ENCODE results near the gene TIMD4.

The TIMD4 gene

DNA sequence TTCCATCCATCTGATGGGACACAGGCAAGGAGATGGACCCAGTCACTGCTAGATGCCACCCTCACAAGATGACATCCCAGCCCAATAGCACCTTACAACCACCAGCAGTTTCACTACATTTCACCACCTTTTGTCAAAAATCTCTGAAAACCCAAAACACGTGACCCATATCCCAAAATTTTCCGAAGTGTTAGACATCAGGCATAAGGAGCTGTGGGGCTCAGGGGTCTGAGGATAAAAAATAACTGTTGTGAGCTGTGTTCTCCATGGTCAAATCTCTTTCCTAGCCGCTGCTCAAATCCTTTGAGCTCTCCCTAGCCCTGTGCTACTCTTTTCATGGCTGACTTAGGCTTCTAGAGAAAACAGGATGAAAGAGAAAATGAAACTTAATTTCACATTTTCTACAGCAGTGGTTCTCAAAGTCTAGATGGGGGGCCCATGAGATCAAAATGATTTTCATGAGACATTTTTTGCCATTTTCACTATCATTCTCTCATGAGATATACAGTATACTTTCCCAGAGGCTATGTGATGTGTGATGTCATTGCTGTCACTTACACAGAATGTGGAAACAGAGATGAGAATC, 40.7 kb downstream of the TIMD4 start:
- DNase-seq (ENCODE audit: low read depth) = no peak

DNA sequence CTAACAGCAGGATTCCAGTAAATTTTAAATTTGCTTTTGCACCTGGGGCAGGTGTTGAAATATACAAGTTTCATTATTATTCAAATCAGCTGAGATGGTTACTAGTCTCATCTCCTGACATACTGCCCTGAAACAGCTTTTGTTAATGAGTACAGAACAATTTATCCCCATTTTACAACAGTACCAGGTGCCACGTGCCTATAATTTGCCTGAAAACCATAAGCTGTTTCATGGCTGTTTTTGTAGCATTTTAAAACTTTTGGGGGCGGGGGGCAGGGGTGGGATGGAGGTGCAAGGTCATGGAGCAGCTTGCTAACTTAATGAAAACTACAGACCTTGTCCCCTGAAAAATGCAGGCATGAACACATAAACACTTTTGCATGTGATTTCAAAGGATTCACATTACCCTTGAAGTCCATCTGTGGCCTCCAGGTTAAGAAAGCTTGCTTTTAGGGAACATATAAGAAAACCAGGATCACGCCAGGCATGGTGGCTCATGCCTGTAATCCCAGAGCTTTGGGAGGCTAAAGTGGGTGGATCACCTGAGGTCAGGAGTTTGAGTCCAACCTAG, 42.1 kb downstream of the TIMD4 start:
- no peak for DNase-seq (ENCODE audit: low read depth)

GRCh38 chr5:156920042-156920860, 42.8 kb downstream of the TIMD4 start:
- no peak for DNase-seq (ENCODE audit: low read depth)

- DNase-seq (ENCODE audit: low read depth) = no peak
These were observed 44.6 kb downstream of the TIMD4 start for GRCh38 chr5:156918311-156918845.

DNA sequence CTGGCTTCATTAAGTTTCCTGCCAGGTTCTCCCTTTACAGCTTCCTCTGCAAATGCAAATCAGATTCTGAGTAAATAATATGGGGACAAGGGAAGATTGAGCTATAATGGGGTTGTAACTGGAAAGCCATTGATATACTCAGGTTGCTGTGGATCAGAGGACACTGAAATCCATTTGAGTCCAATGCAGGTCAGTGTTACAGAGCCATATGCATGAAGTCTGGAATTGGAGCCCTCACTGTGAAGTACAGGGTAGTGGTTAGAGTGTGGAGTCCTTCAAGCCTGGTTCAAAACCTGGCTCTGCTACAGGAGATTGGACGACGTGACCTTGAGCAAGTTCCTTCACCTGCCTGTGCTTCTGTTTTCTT, 48.7 kb downstream of the TIMD4 start:
- no peak for DNase-seq (ENCODE audit: low read depth)

DNA sequence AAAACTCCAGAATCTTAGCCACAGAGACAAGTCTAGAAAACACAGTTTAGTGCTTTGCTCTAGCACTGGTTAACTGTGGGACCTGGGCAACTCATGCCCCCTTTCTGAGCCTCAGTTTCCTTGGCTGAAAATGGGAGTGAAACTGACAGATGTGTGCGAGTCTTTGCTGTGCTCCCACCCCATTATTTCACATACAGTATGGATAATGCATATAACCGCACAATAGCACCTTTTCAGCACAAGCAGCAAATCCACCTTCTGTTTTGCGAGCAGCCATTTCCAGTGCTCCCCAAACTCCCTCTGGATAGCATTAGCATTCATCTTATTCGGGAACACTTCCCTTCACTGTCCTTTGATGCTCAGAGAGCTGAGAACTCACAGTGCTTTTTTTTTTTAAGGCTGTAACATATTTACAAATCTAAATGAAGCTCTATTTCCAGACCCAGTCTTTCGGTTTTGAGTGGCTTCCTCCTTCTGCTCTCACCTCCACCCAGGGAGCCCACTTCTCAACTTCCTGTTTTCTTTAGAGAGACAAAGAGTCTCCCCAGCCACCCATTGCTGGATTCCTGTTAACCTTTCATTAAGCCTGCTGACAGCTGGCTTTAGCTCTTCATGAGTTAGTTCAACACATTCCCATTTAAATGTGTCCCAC, 49.2 kb downstream of the TIMD4 start:
- no peak for DNase-seq (ENCODE audit: low read depth)

- no peak for DNase-seq (ENCODE audit: low read depth)
These were observed 49.7 kb downstream of the TIMD4 start for GRCh38 chr5:156913355-156913718.

- DNase-seq (ENCODE audit: low read depth) = no peak
These were observed 50.2 kb downstream of the TIMD4 start for GRCh38 chr5:156912869-156913268.

- no peak for DNase-seq (ENCODE audit: low read depth)
These were observed 53.8 kb downstream of the TIMD4 start for GRCh38 chr5:156909180-156909579.

- no peak for DNase-seq (ENCODE audit: low read depth)
These were observed 55.4 kb downstream of the TIMD4 start for GRCh38 chr5:156907667-156908066.

DNA sequence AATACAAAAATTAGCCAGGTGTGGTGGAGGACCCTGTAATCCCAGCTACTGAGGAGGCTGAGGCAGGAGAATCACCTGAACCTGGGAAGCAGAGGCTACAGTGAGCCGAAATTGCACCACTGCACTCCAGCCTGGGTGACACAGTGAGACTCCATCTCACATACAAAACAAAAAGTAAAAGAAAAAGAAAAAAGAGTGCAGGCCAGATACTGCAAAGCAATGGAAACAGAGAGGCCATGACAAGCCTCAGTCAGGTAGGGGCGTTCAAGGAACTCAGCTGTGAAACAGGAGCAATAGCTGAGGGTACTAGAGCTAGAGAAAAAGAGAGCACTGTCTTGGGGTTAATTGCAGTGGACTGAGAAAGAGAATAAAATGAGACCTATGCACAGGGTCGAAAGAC, 56.2 kb downstream of the TIMD4 start:
- no peak for DNase-seq (ENCODE audit: low read depth)

DNA sequence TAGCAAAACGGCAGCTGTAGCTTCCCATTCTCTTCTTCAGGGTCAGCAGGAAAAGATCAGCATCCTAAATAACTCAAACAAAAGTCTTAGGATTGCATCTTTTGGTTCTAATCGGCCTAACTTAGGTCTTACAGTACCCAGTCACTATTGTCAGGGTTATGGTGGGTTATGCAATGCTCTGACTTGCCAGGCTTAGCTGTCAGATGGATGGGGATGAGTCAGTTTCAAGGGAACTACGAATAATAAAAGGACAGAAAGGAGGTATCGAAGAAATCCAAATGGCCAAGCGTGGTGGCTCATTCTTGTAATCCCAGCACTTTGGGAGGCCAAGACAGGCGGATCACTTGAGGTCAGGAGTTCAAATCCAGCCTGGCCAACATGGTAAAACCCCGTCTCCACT, 66.5 kb downstream of the TIMD4 start:
- DNase-seq (ENCODE audit: low read depth) = no peak

DNA sequence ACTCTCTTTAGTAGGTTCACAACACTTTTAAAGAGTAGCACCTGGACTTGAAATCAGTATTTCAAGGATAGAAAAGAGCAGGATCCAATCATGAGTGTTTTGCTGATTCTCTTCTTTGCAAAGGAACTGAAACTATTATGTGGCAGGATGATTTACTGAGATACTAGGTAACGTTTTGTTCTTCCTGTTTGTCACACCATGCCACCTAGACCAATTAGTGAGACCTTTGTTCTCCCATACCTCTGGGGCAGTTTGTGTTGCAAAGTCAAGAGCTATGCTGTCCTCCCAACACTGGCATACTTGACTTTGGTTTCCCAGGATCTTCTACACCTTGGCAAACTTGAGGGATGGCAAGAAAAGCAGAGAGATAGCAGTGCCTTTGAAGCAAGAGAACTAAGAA, 69.5 kb downstream of the TIMD4 start:
- DNase-seq (ENCODE audit: low read depth) = no peak

- DNase-seq (ENCODE audit: low read depth) = no peak
These were observed 70.2 kb downstream of the TIMD4 start for GRCh38 chr5:156892864-156893263.

GRCh38 chr5:156892223-156892622, 70.8 kb downstream of the TIMD4 start:
- DNase-seq (ENCODE audit: low read depth) = no peak

DNA sequence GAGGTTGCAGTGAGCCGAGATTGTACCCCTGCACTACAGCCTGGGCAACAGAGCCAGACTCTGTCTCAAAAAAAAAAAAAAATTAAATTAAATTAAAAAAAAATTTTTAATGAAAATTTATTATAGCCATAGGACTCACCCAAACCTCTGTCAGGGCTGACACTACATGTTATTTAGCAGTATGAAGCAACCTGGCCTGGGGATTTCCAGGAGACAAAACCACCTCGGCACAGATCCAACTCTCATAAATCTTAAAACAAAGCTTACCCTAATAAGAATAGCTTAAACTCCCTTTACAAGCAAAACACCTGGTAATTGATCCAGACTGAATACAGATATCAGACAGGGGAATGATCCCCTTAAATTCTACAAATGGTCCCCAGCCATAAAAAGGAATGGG, 74.5 kb downstream of the TIMD4 start:
- no peak for DNase-seq (ENCODE audit: low read depth)

GRCh38 chr5:156883316-156883875, 79.6 kb downstream of the TIMD4 start:
- DNase-seq (ENCODE audit: low read depth) = no peak

DNA sequence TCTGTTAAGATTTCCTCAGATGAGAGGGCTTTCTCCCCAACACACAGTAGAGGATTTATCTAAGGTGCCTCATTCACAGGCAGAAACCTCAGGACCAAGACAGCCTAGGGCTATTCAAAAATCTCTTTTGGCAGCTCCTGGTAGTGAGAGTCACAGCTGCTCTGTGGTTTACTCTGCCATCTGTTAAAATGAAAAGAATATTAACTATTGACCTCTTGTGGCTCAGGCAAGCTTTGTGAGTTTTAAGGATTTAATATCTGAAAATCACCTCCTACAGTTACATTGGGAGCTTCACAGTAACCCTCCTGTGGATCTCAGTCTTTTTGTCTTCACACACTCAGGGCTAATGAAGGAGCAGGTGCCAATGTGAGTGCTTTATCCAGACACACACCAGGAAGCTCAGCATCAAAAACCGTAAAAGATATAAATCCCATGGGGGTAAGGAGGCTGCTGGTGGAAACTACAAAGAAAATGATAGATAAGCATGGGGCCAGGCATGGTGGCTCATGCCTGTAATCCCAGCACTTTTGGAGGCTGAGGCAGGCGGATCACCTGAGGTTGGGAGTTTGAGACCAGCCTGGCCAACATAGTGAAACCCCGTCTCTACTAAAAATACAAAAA, 83.3 kb downstream of the TIMD4 start:
- DNase-seq (ENCODE audit: low read depth) = no peak

DNA sequence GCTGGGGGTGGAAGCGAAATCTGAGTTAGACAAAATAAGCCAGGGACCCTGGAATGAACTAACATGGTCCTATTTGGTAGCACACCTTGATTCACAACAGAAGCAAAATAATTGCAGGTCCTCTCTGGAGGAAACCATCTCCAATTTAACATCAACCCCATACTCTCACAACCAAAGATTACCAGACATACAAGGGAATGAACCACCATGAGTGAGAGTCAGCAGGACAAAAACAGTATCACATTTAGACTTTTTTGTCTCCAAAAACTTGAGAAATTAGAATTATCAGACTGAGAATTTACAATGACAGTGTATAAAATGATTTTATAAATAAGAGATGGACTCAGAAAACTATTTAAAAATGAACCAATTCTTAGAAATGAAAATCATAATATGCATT, 91.8 kb downstream of the TIMD4 start:
- DNase-seq (ENCODE audit: low read depth) = no peak

- no peak for DNase-seq (ENCODE audit: low read depth)
These were observed 92.6 kb downstream of the TIMD4 start for GRCh38 chr5:156870498-156870839.

All from T follicular helper cell (primary cell).